K562 (cell line): ENCODE measurements around the gene SDF4. TPM values are rescaled to one million over a fixed set of nuclear protein-coding genes. Genes with fewer than 3 reads are reported as not detected.

ENCODE experiments used
- EP300 ChIP-seq: IDR thresholded peaks from 2 replicates; pipeline ENCODE4 v1.6.1; 2012; ENCODE audit warnings: low read length, improper control_type of control experiment
- FOXA1 ChIP-seq: fragments of 450-650 bp; IDR thresholded peaks from 2 replicates; pipeline ENCODE4 v1.6.1; 2016; ENCODE audit warnings: mild to moderate bottlenecking, borderline replicate concordance
- POLR3A ChIP-seq: IDR thresholded peaks from 2 replicates; pipeline ENCODE4 v1.6.1; 2011; ENCODE audit warnings: borderline replicate concordance, mild to moderate bottlenecking, moderate library complexity; ENCODE audit not compliant: insufficient read length, insufficient read depth; ENCODE audit errors: extremely low read depth
- RBM17 ChIP-seq: fragments of 200-400 bp; formaldehyde crosslinking; IDR thresholded peaks from 2 replicates; pipeline ENCODE4 v1.6.1; 2017; ENCODE audit warnings: low read depth, mild to moderate bottlenecking, low read length, borderline replicate concordance
- RHOXF2B ChIP-seq: fragments of 250-450 bp; sonication (Bioruptor Pico); conservative IDR thresholded peaks from 2 replicates; pipeline ENCODE4 v1.5.1; 2021
- TRIM24 ChIP-seq, 2 experiments: fragments of 450-650 bp; IDR thresholded peaks; 2 replicates each; pipeline ENCODE4 v1.6.1; 2016
- ZBTB17 ChIP-seq: fragments of 450-650 bp; formaldehyde crosslinking; IDR thresholded peaks from 2 replicates; pipeline ENCODE4 v1.4.0; 2020; ENCODE audit warnings: mild to moderate bottlenecking
- ZNF121 ChIP-seq: sonication (generic); formaldehyde crosslinking; conservative IDR thresholded peaks from 2 replicates; pipeline ENCODE4 v1.8.0; 2022; ENCODE audit warnings: missing genetic modification reagents
- ZNF165 ChIP-seq: fragments of 250-450 bp; sonication (Bioruptor Pico); IDR thresholded peaks from 2 replicates; pipeline ENCODE4 v1.4.0; 2020; ENCODE audit warnings: borderline replicate concordance
- polyA plus RNA-seq, 8 experiments: library from polyadenylated mRNA; depleted of rRNA in 4 of 8; stranded (reverse) in 5 of 8; unstranded in 3 of 8; fragments of >200 nt; fragmentation: Nextera tagmentation in 2 of 8; fragmentation: Illumina TruSeq in 1 of 8; extraction: Ambion mirVana in 2 of 8; extraction: Trizol in 1 of 8; gene quantifications; 2 replicates each; pipeline versions ENCODE4 v1.2.1 to v1.2.3, GENCODE V29; 2011 to 2014; ENCODE audit warnings: inconsistent platforms in 1 of 8, missing spikeins in 1 of 8
- total RNA-seq, 7 experiments: library from RNA; depleted of rRNA in 6 of 7; stranded (reverse); fragments of >200 nt in 6 of 7; fragmentation: Illumina TruSeq in 2 of 7; extraction: Trizol in 2 of 7; gene quantifications; 2 replicates each; pipeline versions ENCODE4 v1.2.1 to v1.2.3, GENCODE V29; 2011 to 2021; ENCODE audit warnings: low replicate concordance in 1 of 7
- TF ChIP-seq, protein P1 (sequence below): fragments of 450-650 bp; IDR thresholded peaks from 2 replicates; pipeline ENCODE4 v1.6.1; 2016; ENCODE audit warnings: mild to moderate bottlenecking, moderate library complexity
- TF ChIP-seq, protein P2 (sequence below), 2 experiments: IDR thresholded peaks; 2 replicates each; pipeline ENCODE4 v1.6.1; 2011; ENCODE audit warnings: borderline replicate concordance in 1 of 2, control low read depth in 1 of 2, low read depth in 1 of 2, low read length in 1 of 2, mild to moderate bottlenecking in 1 of 2, mixed read lengths in 1 of 2, moderate library complexity in 1 of 2; ENCODE audit not compliant: insufficient read depth in 1 of 2, insufficient read length in 1 of 2, poor library complexity in 1 of 2, severe bottlenecking in 1 of 2; ENCODE audit errors: extremely low read depth in 1 of 2
- TF ChIP-seq, protein P3 (sequence below): sonication (generic); formaldehyde crosslinking; IDR thresholded peaks from 2 replicates; pipeline ENCODE4 v1.9.0; 2022; ENCODE audit warnings: mild to moderate bottlenecking, missing genetic modification reagents
- TF ChIP-seq, protein P4 (sequence below): fragments of 250-450 bp; sonication (Bioruptor Pico); IDR thresholded peaks from 2 replicates; pipeline ENCODE4 v1.8.0; 2021; ENCODE audit warnings: borderline replicate concordance, mild to moderate bottlenecking, moderate library complexity; ENCODE audit not compliant: poor library complexity, severe bottlenecking

The SDF4 gene
- total and polyA plus RNA-seq, 9 of the 15 experiments (the other 6 are each of a cell fraction or from before 2014, with no cell fraction given) = 0.35 to 160 (median 65.2) TPM

DNA sequence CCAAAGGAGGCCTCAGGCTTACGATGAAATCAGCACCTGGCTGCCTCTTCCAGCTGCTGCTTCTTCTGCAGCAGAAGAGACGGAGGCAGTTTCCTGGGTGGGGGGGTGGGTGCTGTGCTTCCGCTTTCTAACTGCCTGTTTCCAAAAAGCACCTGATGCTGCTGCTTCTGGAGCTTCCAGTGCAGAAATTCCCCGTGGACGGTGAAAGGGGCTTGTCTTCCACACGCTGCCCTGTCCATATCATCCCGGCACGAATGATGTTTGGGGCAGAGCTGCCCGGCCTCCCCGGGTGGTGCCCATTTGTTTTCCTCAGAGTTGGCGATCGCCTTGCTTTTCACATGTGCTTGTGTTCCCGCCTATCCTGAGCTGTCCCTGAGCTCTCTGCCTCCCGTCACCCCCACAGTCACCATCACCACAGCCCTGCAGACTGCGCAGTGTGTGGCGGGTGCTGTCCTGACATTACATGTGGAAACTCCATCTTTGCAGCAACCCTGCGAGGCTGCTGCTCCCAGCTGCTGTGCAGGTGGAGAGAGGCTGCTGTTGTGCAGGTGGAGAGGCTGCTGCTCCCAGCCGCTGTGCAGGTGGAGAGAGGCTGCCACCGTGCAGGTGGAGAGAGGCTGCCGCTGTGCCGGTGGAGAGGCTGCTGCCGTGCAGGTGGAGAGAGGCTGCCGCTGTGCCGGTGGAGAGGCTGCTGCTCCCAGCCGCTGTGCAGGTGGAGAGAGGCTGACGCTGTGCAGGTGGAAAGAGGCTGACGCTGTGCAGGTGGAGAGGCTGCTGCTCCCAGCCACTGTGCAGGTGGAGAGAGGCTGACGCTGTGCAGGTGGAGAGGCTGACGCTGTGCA lies 56.4 kb downstream of the SDF4 start (continued):
- TF ChIP-seq, protein P1, sequence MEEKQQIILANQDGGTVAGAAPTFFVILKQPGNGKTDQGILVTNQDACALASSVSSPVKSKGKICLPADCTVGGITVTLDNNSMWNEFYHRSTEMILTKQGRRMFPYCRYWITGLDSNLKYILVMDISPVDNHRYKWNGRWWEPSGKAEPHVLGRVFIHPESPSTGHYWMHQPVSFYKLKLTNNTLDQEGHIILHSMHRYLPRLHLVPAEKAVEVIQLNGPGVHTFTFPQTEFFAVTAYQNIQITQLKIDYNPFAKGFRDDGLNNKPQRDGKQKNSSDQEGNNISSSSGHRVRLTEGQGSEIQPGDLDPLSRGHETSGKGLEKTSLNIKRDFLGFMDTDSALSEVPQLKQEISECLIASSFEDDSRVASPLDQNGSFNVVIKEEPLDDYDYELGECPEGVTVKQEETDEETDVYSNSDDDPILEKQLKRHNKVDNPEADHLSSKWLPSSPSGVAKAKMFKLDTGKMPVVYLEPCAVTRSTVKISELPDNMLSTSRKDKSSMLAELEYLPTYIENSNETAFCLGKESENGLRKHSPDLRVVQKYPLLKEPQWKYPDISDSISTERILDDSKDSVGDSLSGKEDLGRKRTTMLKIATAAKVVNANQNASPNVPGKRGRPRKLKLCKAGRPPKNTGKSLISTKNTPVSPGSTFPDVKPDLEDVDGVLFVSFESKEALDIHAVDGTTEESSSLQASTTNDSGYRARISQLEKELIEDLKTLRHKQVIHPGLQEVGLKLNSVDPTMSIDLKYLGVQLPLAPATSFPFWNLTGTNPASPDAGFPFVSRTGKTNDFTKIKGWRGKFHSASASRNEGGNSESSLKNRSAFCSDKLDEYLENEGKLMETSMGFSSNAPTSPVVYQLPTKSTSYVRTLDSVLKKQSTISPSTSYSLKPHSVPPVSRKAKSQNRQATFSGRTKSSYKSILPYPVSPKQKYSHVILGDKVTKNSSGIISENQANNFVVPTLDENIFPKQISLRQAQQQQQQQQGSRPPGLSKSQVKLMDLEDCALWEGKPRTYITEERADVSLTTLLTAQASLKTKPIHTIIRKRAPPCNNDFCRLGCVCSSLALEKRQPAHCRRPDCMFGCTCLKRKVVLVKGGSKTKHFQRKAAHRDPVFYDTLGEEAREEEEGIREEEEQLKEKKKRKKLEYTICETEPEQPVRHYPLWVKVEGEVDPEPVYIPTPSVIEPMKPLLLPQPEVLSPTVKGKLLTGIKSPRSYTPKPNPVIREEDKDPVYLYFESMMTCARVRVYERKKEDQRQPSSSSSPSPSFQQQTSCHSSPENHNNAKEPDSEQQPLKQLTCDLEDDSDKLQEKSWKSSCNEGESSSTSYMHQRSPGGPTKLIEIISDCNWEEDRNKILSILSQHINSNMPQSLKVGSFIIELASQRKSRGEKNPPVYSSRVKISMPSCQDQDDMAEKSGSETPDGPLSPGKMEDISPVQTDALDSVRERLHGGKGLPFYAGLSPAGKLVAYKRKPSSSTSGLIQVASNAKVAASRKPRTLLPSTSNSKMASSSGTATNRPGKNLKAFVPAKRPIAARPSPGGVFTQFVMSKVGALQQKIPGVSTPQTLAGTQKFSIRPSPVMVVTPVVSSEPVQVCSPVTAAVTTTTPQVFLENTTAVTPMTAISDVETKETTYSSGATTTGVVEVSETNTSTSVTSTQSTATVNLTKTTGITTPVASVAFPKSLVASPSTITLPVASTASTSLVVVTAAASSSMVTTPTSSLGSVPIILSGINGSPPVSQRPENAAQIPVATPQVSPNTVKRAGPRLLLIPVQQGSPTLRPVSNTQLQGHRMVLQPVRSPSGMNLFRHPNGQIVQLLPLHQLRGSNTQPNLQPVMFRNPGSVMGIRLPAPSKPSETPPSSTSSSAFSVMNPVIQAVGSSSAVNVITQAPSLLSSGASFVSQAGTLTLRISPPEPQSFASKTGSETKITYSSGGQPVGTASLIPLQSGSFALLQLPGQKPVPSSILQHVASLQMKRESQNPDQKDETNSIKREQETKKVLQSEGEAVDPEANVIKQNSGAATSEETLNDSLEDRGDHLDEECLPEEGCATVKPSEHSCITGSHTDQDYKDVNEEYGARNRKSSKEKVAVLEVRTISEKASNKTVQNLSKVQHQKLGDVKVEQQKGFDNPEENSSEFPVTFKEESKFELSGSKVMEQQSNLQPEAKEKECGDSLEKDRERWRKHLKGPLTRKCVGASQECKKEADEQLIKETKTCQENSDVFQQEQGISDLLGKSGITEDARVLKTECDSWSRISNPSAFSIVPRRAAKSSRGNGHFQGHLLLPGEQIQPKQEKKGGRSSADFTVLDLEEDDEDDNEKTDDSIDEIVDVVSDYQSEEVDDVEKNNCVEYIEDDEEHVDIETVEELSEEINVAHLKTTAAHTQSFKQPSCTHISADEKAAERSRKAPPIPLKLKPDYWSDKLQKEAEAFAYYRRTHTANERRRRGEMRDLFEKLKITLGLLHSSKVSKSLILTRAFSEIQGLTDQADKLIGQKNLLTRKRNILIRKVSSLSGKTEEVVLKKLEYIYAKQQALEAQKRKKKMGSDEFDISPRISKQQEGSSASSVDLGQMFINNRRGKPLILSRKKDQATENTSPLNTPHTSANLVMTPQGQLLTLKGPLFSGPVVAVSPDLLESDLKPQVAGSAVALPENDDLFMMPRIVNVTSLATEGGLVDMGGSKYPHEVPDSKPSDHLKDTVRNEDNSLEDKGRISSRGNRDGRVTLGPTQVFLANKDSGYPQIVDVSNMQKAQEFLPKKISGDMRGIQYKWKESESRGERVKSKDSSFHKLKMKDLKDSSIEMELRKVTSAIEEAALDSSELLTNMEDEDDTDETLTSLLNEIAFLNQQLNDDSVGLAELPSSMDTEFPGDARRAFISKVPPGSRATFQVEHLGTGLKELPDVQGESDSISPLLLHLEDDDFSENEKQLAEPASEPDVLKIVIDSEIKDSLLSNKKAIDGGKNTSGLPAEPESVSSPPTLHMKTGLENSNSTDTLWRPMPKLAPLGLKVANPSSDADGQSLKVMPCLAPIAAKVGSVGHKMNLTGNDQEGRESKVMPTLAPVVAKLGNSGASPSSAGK = peak; percentile 80
- TF ChIP-seq TRIM24 (IDR thresholded peaks at IDR 0.05) (0 out of 4 replicates have a peak, but pooled peaks of 1 of the 2 experiments have one; percentile 28), POLR3A (no peak), EP300 (0 out of 2 replicates have a peak, but pooled peaks have one; percentile 15), FOXA1 (no peak), RBM17 (no peak), ZBTB17 (CRISPR knock-in tag) (no peak), ZNF121 (CRISPR knock-in tag) (0 out of 2 replicates have a peak, but pooled peaks have one; percentile 8), ZNF165 (CRISPR knock-in tag) (no peak), RHOXF2B (CRISPR knock-in tag) (no peak)
- TF ChIP-seq, protein P2, sequence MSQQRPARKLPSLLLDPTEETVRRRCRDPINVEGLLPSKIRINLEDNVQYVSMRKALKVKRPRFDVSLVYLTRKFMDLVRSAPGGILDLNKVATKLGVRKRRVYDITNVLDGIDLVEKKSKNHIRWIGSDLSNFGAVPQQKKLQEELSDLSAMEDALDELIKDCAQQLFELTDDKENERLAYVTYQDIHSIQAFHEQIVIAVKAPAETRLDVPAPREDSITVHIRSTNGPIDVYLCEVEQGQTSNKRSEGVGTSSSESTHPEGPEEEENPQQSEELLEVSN (IDR thresholded peaks at IDR 0.05; ENCODE audit: borderline replicate concordance in 1 of 2, extremely low read depth in 1 of 2, insufficient read depth in 1 of 2, insufficient read length in 1 of 2, low read depth in 1 of 2, low read length in 1 of 2, poor library complexity in 1 of 2, severe bottlenecking in 1 of 2) = peak; percentile 60 to 81
- TF ChIP-seq, protein P3, sequence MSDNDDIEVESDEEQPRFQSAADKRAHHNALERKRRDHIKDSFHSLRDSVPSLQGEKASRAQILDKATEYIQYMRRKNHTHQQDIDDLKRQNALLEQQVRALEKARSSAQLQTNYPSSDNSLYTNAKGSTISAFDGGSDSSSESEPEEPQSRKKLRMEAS (CRISPR knock-in tag) = peak; percentile 82
- TF ChIP-seq, protein P4, sequence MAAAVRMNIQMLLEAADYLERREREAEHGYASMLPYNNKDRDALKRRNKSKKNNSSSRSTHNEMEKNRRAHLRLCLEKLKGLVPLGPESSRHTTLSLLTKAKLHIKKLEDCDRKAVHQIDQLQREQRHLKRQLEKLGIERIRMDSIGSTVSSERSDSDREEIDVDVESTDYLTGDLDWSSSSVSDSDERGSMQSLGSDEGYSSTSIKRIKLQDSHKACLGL (CRISPR knock-in tag) = no peak
